Trophoblast cell (in vitro differentiated cells and primary cell): ENCODE data around the gene BAIAP2L1.
A peak's percentile ranks its signal among the peaks of the same experiment; 100 is the strongest.

Experiments used
- DNase-seq, 2 donors: peaks; one replicate each; pipeline ENCODE4 v3.0.0-alpha.2; 2016
- H2AFZ ChIP-seq: 2 replicates; pipeline ENCODE4 v1.6.1; 2013; ENCODE audit warnings: low read length, moderate library complexity, mild to moderate bottlenecking; ENCODE audit not compliant: insufficient read depth, poor library complexity
- H2AK5ac ChIP-seq: 2 replicates; pipeline ENCODE4 v1.6.1; 2013; ENCODE audit warnings: mild to moderate bottlenecking, low read length
- H2BK120ac ChIP-seq: 2 replicates; pipeline ENCODE4 v1.6.1; 2013; ENCODE audit warnings: low read length, mild to moderate bottlenecking, moderate library complexity; ENCODE audit not compliant: insufficient read depth, poor library complexity
- H2BK12ac ChIP-seq: 2 replicates; pipeline ENCODE4 v1.6.1; 2013; ENCODE audit warnings: mild to moderate bottlenecking, low read length, moderate library complexity
- H2BK5ac ChIP-seq: 2 replicates; pipeline ENCODE4 v1.6.1; 2013; ENCODE audit warnings: low read length, low read depth, moderate library complexity, mild to moderate bottlenecking; ENCODE audit not compliant: poor library complexity
- H3K14ac ChIP-seq: 2 replicates; pipeline ENCODE4 v1.6.1; 2013; ENCODE audit warnings: mild to moderate bottlenecking, low read length
- H3K18ac ChIP-seq: 2 replicates; pipeline ENCODE4 v1.6.1; 2013; ENCODE audit warnings: mild to moderate bottlenecking, low read length
- H3K23ac ChIP-seq: 2 replicates; pipeline ENCODE4 v1.6.1; 2013; ENCODE audit warnings: low read length
- H3K27ac ChIP-seq: 2 replicates; pipeline ENCODE4 v1.5.1; 2013; ENCODE audit warnings: low read depth, mild to moderate bottlenecking, inconsistent platforms, low read length, moderate library complexity
- H3K27me3 ChIP-seq: 2 replicates; pipeline ENCODE4 v1.6.1; 2013; ENCODE audit warnings: inconsistent platforms, mild to moderate bottlenecking, low read length, moderate library complexity; ENCODE audit not compliant: insufficient read depth
- H3K36me3 ChIP-seq, 2 experiments: 1 replicate in 1 of 2; 2 replicates in 1 of 2; pipeline ENCODE4 v1.6.1; 2013; ENCODE audit warnings: low read length in 2 of 2, mild to moderate bottlenecking in 2 of 2, moderate library complexity in 1 of 2; ENCODE audit not compliant: insufficient read depth in 2 of 2, control insufficient read depth in 1 of 2
- H3K4ac ChIP-seq: 2 replicates; pipeline ENCODE4 v1.6.1; 2013; ENCODE audit warnings: low read depth, mild to moderate bottlenecking, low read length, moderate library complexity
- H3K4me1 ChIP-seq, 2 experiments: 1 replicate in 1 of 2; 2 replicates in 1 of 2; pipeline ENCODE4 v1.6.1; 2013; ENCODE audit warnings: low read length in 2 of 2, mild to moderate bottlenecking in 2 of 2, moderate library complexity in 1 of 2; ENCODE audit not compliant: insufficient read depth in 2 of 2, control insufficient read depth in 1 of 2
- H3K4me2 ChIP-seq: 2 replicates; pipeline ENCODE4 v1.6.1; 2013; ENCODE audit warnings: inconsistent platforms, mild to moderate bottlenecking, low read length, moderate library complexity
- H3K4me3 ChIP-seq: 2 replicates; pipeline ENCODE4 v1.5.1; 2013; ENCODE audit warnings: mild to moderate bottlenecking, low read depth, low read length, inconsistent platforms
- H3K79me1 ChIP-seq: one replicate; pipeline ENCODE4 v1.6.1; 2013; ENCODE audit warnings: low read length
- H3K79me2 ChIP-seq: 2 replicates; pipeline ENCODE4 v1.6.1; 2013; ENCODE audit warnings: low read length, mild to moderate bottlenecking; ENCODE audit not compliant: control insufficient read depth, insufficient read depth, poor library complexity
- H3K9ac ChIP-seq: 2 replicates; pipeline ENCODE4 v1.6.1; 2013; ENCODE audit warnings: mild to moderate bottlenecking, low read length
- H3K9me3 ChIP-seq: 2 replicates; pipeline ENCODE4 v1.6.1; 2013; ENCODE audit warnings: low read depth, mild to moderate bottlenecking, control low read depth, inconsistent platforms, low read length; ENCODE audit not compliant: insufficient read depth
- H4K12ac ChIP-seq: 2 replicates; pipeline ENCODE4 v1.6.1; 2013; ENCODE audit warnings: low read depth, mild to moderate bottlenecking, low read length, moderate library complexity
- H4K8ac ChIP-seq: 2 replicates; pipeline ENCODE4 v1.6.1; 2013; ENCODE audit warnings: low read depth, mild to moderate bottlenecking, low read length, moderate library complexity
- H4K91ac ChIP-seq: one replicate; pipeline ENCODE4 v1.6.1; 2013; ENCODE audit warnings: low read depth, mild to moderate bottlenecking, low read length, moderate library complexity
- WGBS: extraction: QIAGEN DNeasy Blood & Tissue Kit; methylation state at CpG from one replicate; pipeline ENCODE4 v1.1.7; 2013; ENCODE audit warnings: missing lambda C conversion rate; ENCODE audit not compliant: insufficient read length, insufficient coverage; ENCODE audit errors: extremely low coverage; 5-methylcytosine and 5-hydroxymethylcytosine counted together

The BAIAP2L1 gene

GRCh38 chr7:98289333-98289875, 111.5 kb downstream of the BAIAP2L1 start:
- peak overlapping the region; percentile 7 for H3K14ac ChIP-seq
- no peak overlapping the region for H2AFZ ChIP-seq
- H3K4me2 ChIP-seq, result no peak overlapping the region
- no peak overlapping the region for H2AK5ac ChIP-seq
- H3K4me1 ChIP-seq, result peaks cover 31 to 39% of the 10 kb centered on the region in 2 experiments
- no peak for DNase-seq
- no peak overlapping the region for H2BK12ac ChIP-seq
- no CpG with 5 or more reads among the region's 4 CpGs for WGBS
- peak overlapping the region; percentile 33 for H3K4ac ChIP-seq
- H3K27me3 ChIP-seq, result no peaks in the 10 kb centered on the region
- H3K79me1 ChIP-seq, result peaks cover 29% of the 10 kb centered on the region
- peak overlapping the region; percentile 28 for H4K8ac ChIP-seq
- peaks cover 30% of the 10 kb centered on the region for H3K79me2 ChIP-seq
- no peak overlapping the region for H3K23ac ChIP-seq
- no peak overlapping the region for H3K27ac ChIP-seq
- H3K4me3 ChIP-seq, result no peak overlapping the region
- H3K36me3 ChIP-seq, result peaks cover 54 to 66% of the 10 kb centered on the region in 2 experiments
- H4K12ac ChIP-seq, result no peak overlapping the region
- no peak overlapping the region for H2BK120ac ChIP-seq
- H3K18ac ChIP-seq, result peak overlapping the region; percentile 22
- H2BK5ac ChIP-seq, result no peak overlapping the region
- no peak overlapping the region for H4K91ac ChIP-seq
- H3K9ac ChIP-seq, result no peak overlapping the region
- no peaks in the 10 kb centered on the region for H3K9me3 ChIP-seq

GRCh38 chr7:98288064-98288823, 112.6 kb downstream of the BAIAP2L1 start:
- H3K9me3 ChIP-seq, result no peaks in the 10 kb centered on the region
- peak in 1 of 2 donors; percentile 1 for DNase-seq
- WGBS, result no CpG with 5 or more reads among the region's 12 CpGs

GRCh38 chr7:98287486-98287959, 113.4 kb downstream of the BAIAP2L1 start:
- H4K8ac ChIP-seq, result peak overlapping the region; percentile 20
- no peak overlapping the region for H3K23ac ChIP-seq
- H3K4me2 ChIP-seq, result no peak overlapping the region
- H3K27ac ChIP-seq, result peak overlapping the region; percentile 55
- H2AFZ ChIP-seq, result no peak overlapping the region
- H2BK12ac ChIP-seq, result peak overlapping the region; percentile 1
- peaks cover 41% of the 10 kb centered on the region for H3K79me1 ChIP-seq
- no CpG with 5 or more reads among the region's 14 CpGs for WGBS
- H3K4me1 ChIP-seq, result peaks cover 44 to 57% of the 10 kb centered on the region in 2 experiments
- no peak overlapping the region for H3K4me3 ChIP-seq
- peak; percentile 19 to 46 for DNase-seq
- peak overlapping the region; percentile 20 for H2BK120ac ChIP-seq
- H3K14ac ChIP-seq, result peak overlapping the region; percentile 76
- peaks cover 46% of the 10 kb centered on the region for H3K79me2 ChIP-seq
- H3K27me3 ChIP-seq, result no peaks in the 10 kb centered on the region
- H3K9me3 ChIP-seq, result no peaks in the 10 kb centered on the region
- H2BK5ac ChIP-seq, result peak overlapping the region; percentile 29
- peak overlapping the region; percentile 85 for H2AK5ac ChIP-seq
- no peak overlapping the region for H3K9ac ChIP-seq
- peak overlapping the region; percentile 31 for H3K18ac ChIP-seq
- H4K12ac ChIP-seq, result no peak overlapping the region
- H3K4ac ChIP-seq, result peak overlapping the region; percentile 96
- peaks cover 50 to 61% of the 10 kb centered on the region in 2 experiments for H3K36me3 ChIP-seq
- H4K91ac ChIP-seq, result peak overlapping the region; percentile 71

More at GRCh38 chr7:98288064-98288823, 112.6 kb downstream of the BAIAP2L1 start:
- no peak overlapping the region for H3K23ac ChIP-seq
- H3K27me3 ChIP-seq, result no peaks in the 10 kb centered on the region
- H4K12ac ChIP-seq, result no peak overlapping the region
- H3K14ac ChIP-seq, result no peak overlapping the region
- peaks cover 39% of the 10 kb centered on the region for H3K79me1 ChIP-seq
- no peak overlapping the region for H4K91ac ChIP-seq
- no peak overlapping the region for H3K4me2 ChIP-seq
- no peak overlapping the region for H2BK5ac ChIP-seq
- H2AFZ ChIP-seq, result no peak overlapping the region
- no peak overlapping the region for H3K4me3 ChIP-seq
- no peak overlapping the region for H3K18ac ChIP-seq
- peak overlapping the region; percentile 96 for H3K4ac ChIP-seq
- H3K27ac ChIP-seq, result peak overlapping the region; percentile 1
- H2AK5ac ChIP-seq, result no peak overlapping the region
- H3K9ac ChIP-seq, result no peak overlapping the region
- no peak overlapping the region for H2BK12ac ChIP-seq
- H4K8ac ChIP-seq, result no peak overlapping the region
- no peak overlapping the region for H2BK120ac ChIP-seq
- H3K4me1 ChIP-seq, result peaks cover 43 to 51% of the 10 kb centered on the region in 2 experiments
- peaks cover 40% of the 10 kb centered on the region for H3K79me2 ChIP-seq
- H3K36me3 ChIP-seq, result peaks cover 51 to 65% of the 10 kb centered on the region in 2 experiments

GRCh38 chr7:98286701-98287485, 114.0 kb downstream of the BAIAP2L1 start:
- Histone ChIP-seq H3K9me3 (no peaks in the 10 kb centered on the region), H2AFZ (no peak overlapping the region), H2BK5ac (peak overlapping the region; percentile 94), H2BK12ac (peak overlapping the region; percentile 47), H3K79me2 (peaks cover 52% of the 10 kb centered on the region), H4K12ac (no peak overlapping the region), H2AK5ac (peak overlapping the region; percentile 85), H3K9ac (no peak overlapping the region), H3K14ac (peak overlapping the region; percentile 76), H3K4me3 (no peak overlapping the region), H3K36me3 (peaks cover 43 to 55% of the 10 kb centered on the region in 2 experiments), H4K91ac (peak overlapping the region; percentile 71), H3K79me1 (peaks cover 47% of the 10 kb centered on the region), H3K27ac (peak overlapping the region; percentile 55), H3K4ac (peak overlapping the region; percentile 96), H3K18ac (peak overlapping the region; percentile 31), H4K8ac (peak overlapping the region; percentile 59), H2BK120ac (peak overlapping the region; percentile 25), H3K4me2 (peak overlapping the region; percentile 52), H3K4me1 (peaks cover 47 to 60% of the 10 kb centered on the region in 2 experiments), H3K23ac (no peak overlapping the region), H3K27me3 (no peaks in the 10 kb centered on the region)
- no peak for DNase-seq
- WGBS, result no CpG with 5 or more reads among the region's 21 CpGs
